Activated naive CD4-positive, alpha-beta T cell (primary cell): ENCODE measurements around the gene BSPRY.
"Not testable (repeated sequence)": the region's sequence is repeated elsewhere in the genome, so short reads cannot be mapped to it uniquely, and the experiment has no call there.

Source experiments
- DNase-seq, 4 experiments: peaks; one replicate each; lab custom pipeline; 2025; lab: John Stamatoyannopoulos, UW

The BSPRY gene

DNA sequence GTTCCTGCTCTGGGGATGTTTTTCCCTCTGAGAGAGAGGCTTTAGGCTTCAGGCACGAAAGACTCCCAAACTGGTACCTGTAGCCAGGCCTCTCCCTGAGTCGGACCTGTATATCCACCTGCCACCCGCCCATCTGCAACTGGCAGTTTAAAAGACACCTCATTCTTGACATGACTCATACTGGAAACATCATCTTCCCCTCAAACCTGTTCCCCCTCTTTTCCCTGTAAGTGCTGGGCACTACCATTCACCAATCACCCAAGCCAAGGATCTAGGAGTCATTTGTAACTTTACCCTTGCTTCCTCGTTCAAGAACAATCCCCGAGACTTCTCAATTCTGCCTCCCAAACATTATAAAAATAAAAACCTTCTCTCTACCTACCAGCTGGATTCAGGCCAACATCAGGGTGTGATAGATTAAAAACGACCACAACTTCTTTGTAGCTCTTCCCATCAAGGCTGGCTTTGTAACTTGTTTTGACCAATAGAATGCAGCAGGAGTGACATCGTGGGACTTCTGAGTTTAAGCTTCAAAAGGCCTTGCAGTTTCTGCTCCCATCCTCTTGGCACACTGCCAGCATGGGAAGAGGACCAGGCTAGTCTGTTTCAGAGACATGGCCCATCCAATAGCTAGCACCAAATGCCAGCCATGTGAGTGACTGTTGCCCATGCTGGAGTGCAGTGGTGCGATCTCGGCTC lies 7.5 kb upstream of the BSPRY start:
- DNase-seq: no peak

DNA sequence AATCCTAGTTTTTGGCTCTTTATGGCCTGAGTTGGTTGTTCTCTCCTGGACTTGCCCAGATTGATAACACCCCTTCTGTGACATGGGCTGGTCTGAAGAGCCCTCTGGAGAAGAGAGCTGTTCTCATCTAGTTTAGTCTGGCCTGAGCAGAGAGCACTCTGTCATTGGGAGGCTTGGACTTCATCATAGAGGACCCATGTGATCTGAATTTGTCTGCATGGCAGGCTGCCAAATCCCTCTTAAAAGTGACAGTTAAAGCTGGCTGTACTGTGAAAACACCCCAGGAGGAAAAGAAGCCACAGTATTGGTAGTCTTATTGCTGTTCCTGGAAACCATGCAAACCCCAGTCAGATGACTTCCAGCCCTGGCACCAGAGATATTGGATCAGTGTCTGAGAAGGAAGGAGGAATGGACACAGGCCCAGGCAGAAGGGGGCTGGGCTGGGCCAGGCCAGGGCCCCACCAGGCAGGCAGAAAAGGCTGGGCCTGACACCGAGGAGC lies 5.6 kb upstream of the BSPRY start:
- no peak for DNase-seq

GRCh38 chr9:113345190-113345589 lies 4.2 kb upstream of the BSPRY start:
- DNase-seq: no peak

DNA sequence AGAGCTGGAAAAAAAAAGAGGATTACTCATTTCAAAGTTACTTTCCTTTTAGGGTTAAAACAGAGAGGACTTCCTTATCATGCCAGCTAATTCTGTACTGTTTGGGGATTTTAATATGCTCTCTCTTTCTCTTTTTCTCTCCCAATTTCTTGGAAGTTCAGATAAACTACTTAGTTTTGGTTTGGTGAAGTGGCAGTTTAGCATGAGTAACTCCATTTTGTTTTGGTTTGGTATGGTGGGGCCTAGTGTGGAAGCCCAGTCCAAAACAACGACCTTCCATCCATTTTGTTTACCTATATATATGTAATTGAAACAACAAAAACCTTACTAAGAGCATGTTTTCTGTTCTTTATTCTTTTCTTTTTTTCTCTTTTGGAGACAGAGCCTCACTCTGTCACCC lies 3.7 kb upstream of the BSPRY start:
- DNase-seq: no peak

GRCh38 chr9:113348437-113348836 lies 904 bp upstream of the BSPRY start:
- no peak for DNase-seq

- no peak for DNase-seq
Observed at GRCh38 chr9:113349066-113349444, 286 bp upstream of the BSPRY start.

GRCh38 chr9:113350107-113350661 lies 843 bp downstream of the BSPRY start:
- no peak for DNase-seq

DNA sequence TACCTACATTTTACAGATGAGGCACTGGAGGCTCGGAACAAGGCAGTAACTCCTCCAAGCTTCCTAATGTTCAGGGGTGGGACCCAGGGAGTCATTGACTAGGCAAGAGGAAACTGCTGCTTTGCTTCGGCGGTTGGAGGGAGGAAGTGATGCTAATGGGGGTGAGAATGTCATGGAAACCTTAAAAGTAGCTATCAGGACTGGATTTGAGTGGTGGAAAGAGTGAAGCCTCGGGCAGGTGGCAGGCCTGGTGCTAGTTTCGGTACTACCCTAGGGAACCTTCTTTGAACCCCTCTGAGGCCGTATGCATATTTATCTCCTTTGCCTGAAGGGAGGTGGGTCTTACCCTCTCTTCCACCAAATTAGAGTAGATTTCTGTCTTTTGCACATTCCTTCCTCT lies 1.6 kb downstream of the BSPRY start:
- DNase-seq: no peak

- DNase-seq: no peak
Observed at GRCh38 chr9:113352006-113352405, 2.7 kb downstream of the BSPRY start.

GRCh38 chr9:113352411-113352810 lies 3.1 kb downstream of the BSPRY start:
- DNase-seq: no peak

DNA sequence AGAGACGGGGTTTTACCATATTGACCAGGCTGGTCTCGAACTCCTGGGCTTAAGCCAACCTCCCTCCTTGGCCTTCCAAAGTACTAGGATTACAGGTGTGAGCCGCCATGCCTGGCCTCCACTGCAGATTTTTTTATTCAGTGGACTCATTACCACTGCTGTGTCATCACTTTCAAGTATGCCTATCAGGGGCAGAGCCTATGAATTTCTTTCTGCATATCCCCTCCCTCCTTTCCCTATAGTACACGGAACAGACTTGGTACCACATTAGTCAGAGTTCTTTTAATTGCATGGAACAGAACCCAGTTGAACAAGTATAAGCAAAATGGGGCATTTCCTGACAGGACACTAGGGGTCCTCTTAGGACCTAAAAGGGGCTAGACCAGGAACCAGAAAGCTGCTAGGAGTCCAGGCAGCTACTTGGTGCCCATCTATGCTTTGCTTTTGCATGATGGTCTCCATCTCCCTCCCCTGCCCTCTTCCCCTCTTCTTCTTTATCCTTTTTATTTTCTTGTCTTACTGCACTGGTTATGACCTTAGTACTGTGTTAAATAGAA lies 5.8 kb downstream of the BSPRY start:
- DNase-seq: no peak

DNA sequence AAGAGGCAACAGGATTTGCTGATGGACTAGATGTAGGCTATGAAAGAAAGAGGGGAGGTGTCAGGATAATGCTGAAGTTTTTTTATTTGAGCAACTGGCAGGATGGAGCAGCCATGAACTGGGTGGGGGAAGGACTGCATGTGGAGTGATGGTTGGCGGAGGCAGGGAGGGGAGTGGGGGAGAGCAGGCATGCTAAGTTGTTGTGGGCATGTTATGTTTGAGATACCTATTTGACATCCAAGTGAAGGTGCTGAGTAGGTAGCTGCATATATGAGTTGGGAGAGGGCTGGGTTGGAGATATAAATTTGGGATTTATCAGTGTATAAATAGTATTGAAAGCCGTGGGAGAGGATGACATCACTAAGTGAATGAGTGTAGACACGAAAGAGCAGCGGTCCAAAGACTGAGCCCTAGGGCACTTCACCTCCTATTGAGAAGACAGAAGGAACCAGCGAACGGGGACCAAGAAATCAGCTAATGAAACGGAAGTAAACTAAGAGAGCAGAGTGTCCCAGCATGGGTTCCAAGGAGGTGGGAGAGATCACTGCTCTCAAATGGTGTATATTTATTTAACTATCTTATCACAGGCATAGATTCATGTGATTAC lies 7.4 kb downstream of the BSPRY start:
- DNase-seq: no peak

- DNase-seq: no peak
Observed at GRCh38 chr9:113359385-113359784, 10.0 kb downstream of the BSPRY start.

- DNase-seq: no peak
Observed at GRCh38 chr9:113360242-113360842, 11.0 kb downstream of the BSPRY start.

DNA sequence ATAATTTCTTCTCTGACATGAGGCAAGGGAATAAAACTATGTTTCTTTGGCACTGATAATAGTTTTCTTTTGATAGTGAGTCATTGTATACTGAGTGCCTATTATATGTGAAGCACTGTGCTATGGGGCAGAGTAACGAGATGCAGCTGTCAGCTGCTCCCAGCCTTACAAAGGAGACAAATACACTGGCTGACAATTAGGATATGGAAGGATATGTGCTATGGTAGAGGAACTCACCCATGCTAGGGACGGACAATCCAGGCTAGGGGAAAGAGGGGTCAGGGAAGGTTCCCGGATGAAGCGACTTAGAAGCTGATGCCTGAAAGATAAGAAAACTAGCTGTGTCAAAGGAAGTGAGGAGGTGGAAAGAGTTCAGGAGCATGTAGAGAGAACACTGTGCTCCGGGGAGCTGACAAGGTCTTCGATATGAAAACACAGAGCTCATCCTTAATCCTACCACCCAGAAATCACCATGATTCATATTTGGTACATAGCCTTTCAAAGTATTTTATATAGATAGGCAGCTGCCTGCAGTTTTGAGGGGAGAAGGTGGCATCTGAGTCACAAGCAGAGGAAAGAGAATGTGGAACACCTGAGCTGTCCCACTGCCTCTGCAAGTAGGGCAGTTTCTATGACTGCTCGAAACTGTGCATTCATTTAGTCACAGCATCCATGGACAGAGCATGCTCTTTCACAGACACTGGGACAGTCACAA lies 12.1 kb downstream of the BSPRY start:
- no peak for DNase-seq

- DNase-seq: no peak
Observed at GRCh38 chr9:113363336-113363735, 14.0 kb downstream of the BSPRY start.

GRCh38 chr9:113364951-113365350 lies 15.6 kb downstream of the BSPRY start:
- DNase-seq: no peak

- DNase-seq: not testable (repeated sequence)
Observed at GRCh38 chr9:113365652-113366051, 16.3 kb downstream of the BSPRY start.

DNA sequence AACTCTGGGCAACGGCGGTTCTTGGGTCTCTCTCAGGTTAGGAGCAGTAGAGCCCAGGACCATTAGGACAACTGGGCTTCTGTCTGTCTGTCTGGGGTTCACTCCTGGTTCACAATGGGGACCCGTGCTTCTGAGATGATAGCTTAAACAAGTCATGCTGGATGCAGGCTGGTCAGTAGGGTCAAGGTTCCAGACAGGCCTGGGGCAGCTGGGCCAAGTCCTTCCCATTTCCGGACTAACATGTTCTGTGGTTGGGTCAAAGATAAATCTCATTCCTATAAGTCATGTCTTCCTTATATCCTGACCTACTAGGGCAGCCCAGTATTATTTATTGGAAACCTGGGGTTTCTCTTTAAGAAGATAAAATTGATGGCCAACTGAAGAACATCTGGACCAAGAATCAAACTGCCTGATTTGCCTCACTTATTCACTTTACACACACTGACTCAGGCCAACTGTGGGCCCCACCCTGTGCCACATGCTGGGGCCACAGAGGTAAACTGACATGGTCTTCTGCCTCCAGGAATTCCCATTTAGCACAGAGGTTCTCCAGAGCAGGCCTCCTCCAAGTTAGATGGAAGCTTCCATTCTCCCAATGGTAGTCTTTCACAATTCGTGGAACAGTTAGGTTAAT lies 19.1 kb downstream of the BSPRY start:
- DNase-seq: no peak

DNA sequence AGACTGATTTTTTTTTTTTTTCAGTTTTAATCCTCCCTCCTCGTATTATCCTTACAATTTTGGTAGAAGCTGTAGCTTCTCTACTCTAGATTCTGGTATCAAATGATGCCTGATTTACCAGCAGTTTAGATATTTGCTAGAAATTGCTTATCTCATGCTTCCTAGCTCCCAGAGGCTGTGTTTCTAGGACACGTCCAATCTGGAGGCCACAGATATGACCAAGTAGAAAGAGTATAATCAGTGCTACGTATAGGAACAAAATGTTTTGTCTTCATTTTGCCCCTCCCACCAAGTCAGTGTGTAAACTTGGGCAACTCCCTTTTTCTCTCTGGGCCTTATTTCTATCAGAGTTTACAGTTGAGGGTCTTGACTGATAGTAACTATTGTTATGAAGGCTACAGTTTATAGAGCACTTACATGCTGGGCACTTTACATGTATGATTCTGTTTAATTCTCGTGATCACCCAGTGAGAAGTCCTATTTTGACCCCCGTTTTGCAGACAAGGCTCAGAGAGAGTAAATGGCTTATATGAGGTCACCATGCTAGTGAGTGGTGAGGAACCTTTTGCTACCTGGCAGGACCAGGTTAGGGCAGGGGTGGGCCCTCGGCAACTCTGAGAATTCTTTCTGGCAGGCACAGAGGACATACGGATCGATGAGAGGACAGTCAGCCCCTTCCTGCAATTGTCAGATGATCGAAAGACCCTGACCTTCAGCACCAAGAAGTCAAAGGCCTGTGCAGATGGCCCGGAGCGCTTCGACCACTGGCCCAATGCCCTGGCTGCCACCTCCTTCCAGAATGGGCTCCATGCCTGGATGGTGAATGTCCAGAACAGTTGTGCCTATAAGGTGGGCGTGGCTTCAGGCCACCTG lies 19.9 kb downstream of the BSPRY start:
- no peak for DNase-seq

DNA sequence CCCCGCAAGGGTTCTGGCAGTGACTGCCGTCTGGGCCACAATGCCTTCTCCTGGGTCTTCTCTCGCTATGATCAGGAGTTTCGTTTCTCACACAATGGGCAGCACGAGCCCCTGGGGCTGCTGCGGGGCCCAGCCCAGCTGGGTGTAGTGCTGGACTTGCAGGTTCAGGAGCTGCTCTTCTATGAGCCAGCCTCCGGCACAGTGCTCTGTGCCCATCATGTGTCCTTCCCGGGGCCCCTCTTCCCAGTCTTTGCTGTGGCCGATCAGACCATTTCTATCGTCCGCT lies 20.5 kb downstream of the BSPRY start:
- DNase-seq: no peak
